ENCODE results near the gene MOSPD3.

MOSPD3 gene

DNA sequence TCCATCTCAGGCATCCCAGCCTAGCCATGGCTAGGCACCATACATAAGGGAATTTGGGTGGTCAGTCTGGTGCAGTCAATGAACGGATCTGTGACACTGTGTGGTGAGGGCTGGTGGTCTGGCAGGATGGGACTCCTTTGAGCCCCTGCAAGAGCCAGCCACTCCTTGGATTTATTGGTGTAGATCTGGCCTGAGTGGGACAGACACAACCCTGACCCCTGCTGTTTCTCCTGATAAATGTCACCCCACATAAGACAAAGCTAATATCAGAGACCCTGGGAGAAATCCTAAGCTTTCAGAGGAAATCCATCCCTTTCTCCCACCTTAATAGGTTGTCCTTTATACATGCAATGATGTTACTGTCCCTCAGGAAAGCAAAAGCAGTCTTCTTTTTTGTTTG lies 23.9 kb upstream of the MOSPD3 start:
- no peak for DNase-seq (ENCODE audit: low read depth, low spot score)
- no peak overlapping the region for H3K27ac ChIP-seq

DNA sequence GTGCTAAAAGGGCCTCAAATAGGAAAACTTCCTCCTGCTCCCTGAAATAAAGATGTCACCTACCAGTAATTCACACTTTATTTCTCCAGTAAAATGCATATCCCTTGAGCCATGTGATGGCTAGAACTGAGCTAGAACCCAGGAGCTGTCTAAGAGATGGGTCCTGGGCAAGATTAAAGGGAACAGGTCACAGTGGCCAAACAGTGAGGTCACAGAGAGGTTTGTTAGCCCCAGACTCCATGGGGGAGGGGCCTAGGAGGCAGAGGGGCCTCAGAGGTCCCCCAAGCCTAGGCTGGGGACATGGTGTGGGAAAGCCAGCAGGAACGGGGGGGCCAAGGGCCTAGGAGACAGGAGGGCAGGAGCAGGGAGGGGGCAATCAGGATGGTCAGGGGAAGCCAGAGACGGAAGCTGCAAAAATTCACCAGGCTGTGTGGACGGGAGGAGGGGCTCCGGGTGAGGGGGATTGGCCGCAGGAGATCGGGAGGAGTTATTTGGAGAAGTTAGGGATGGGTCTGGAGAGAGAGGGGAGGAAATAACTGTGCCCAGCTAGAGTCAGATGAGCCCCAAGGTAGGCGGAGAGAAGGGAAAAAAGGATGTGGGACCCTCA lies 22.9 kb upstream of the MOSPD3 start:
- H3K27ac ChIP-seq, result no peak overlapping the region
- no peak for DNase-seq (ENCODE audit: low read depth, low spot score)

GRCh38 chr7:100590077-100590737 lies 22.1 kb upstream of the MOSPD3 start:
- no peak overlapping the region for H3K27ac ChIP-seq
- no peak for DNase-seq (ENCODE audit: low read depth, low spot score)

DNA sequence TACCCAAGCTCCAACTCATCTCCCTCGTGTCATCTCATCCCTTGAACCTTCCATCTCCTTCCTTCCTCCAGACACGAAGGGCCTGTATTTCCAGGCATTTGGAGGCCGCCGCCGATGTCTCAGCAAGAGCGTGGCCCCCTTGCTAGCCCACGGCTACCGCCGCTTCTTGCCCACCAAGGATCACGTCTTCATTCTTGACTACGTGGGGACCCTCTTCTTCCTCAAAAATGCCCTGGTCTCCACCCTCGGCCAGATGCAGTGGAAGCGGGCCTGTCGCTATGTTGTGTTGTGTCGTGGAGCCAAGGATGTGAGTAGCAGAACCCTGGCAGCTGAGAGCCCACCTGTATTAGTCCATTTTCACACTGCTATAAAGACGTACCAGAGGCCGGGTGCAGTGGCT lies 20.7 kb upstream of the MOSPD3 start:
- no peak overlapping the region for H3K27ac ChIP-seq
- DNase-seq (ENCODE audit: low read depth, low spot score), result no peak

GRCh38 chr7:100595188-100595587 lies 17.2 kb upstream of the MOSPD3 start:
- H3K27ac ChIP-seq, result no peak overlapping the region
- no peak for DNase-seq (ENCODE audit: low read depth, low spot score)

GRCh38 chr7:100598425-100598824 lies 13.9 kb upstream of the MOSPD3 start:
- H3K27ac ChIP-seq, result no peak overlapping the region
- DNase-seq (ENCODE audit: low read depth, low spot score), result no peak

GRCh38 chr7:100599911-100600729 lies 12.2 kb upstream of the MOSPD3 start:
- DNase-seq (ENCODE audit: low read depth, low spot score), result no peak
- no peak overlapping the region for H3K27ac ChIP-seq

- DNase-seq (ENCODE audit: low read depth, low spot score), result no peak
Observed at GRCh38 chr7:100600730-100601038, 11.7 kb upstream of the MOSPD3 start.

GRCh38 chr7:100602889-100603725 lies 9.2 kb upstream of the MOSPD3 start:
- no peak overlapping the region for H3K27ac ChIP-seq

More at GRCh38 chr7:100600730-100601038, 11.7 kb upstream of the MOSPD3 start:
- no peak overlapping the region for H3K27ac ChIP-seq

DNA sequence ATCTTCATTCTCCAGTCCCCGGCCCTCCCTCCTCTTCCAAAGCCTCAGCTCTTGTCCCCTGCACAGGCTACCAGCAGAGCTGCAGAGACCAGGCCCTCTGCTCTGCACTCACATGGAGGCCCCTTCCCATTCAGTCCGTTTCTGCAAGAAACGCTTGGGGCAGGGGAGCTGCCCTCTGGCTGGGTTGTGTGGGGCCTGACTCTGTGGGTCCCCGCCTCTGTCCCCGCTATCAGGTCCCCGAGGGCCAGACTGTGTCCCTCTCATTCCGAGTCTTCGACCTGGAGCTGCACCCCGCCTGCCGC lies 8.7 kb upstream of the MOSPD3 start:
- DNase-seq (ENCODE audit: low read depth, low spot score), result no peak
- no peak overlapping the region for H3K27ac ChIP-seq

More at GRCh38 chr7:100602889-100603725, 9.2 kb upstream of the MOSPD3 start:
- DNase-seq (ENCODE audit: low read depth, low spot score), result no peak

DNA sequence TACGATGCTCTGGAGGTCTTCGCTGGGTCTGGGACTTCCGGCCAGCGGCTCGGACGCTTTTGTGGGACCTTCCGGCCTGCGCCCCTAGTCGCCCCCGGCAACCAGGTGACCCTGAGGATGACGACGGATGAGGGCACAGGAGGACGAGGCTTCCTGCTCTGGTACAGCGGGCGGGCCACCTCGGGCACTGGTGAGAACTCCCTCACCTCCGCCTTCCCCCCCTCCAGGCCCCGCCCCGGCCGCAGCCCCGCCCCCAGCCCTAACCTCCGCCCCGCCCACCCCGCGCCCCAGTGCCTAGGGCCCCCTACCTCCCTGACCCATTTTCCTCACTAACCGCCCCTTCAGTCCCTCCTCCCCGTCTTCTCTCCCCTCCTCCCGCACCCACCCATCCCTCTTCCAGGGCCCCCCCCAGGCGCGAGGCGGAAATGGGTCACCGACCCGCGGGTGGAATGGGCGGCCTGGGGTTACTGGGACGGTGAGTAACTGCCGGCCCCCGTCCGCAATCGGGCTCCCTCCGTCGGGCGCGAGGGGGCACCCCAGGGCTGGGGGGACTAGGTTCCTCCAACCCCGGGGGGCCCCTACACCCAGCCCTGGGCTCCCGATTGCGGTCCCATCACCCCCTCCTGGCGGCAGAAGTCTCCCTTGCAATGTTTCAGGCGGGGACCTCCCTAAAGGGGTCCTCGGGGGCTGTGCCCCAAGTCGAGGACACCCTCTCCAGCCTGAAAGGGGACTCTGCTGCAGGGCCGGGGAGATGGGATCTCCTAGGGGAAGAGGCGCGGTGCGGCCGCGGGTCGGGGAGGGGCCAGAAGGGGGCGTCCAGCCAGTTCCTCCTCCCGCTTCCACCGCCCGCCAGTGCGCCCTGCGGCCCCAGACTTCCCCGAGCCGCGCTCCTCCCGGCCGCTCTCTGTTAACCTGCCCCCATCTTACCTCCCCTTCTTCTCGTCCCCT lies 8.0 kb upstream of the MOSPD3 start:
- no peak for DNase-seq (ENCODE audit: low read depth, low spot score)
- no peak overlapping the region for H3K27ac ChIP-seq

DNA sequence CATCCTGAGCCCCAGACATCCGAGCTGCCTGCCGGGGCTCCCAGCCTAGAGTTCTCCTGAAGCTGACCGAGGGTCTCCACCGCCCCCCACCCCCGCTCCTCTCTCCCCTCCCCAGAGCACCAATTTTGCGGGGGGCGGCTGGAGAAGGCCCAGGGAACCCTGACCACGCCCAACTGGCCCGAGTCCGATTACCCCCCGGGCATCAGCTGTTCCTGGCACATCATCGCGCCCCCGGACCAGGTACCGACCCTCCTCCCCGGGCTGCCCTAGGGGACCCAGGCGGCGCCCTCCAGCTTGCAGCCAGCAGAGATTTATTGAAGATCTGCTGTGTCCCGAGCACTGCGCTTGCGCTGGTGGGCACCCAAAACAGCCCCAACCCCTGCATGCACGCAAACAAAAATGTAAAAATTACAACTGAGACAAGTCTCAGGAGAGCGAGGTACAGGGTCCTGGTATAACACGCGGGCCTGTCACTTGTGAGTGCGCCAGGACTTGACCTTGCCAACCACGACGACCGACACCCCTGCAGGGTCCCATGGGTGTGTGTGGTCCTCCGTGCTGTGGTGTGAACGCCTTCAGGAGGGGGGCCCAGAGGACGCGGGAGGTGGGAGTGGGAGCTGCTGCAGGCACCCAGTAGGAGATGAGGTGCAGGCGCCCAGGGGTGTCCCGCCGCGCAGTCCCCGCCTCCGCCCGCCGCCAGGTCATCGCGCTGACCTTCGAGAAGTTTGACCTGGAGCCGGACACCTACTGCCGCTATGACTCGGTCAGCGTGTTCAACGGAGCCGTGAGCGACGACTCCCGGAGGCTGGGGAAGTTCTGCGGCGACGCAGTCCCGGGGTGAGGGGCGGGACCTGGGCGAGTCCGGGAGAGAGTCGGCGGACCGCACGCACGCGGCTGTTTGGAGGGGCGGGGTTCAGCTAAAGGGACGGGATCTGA lies 7.1 kb upstream of the MOSPD3 start:
- H3K27ac ChIP-seq, result no peak overlapping the region
- DNase-seq (ENCODE audit: low read depth, low spot score), result no peak

DNA sequence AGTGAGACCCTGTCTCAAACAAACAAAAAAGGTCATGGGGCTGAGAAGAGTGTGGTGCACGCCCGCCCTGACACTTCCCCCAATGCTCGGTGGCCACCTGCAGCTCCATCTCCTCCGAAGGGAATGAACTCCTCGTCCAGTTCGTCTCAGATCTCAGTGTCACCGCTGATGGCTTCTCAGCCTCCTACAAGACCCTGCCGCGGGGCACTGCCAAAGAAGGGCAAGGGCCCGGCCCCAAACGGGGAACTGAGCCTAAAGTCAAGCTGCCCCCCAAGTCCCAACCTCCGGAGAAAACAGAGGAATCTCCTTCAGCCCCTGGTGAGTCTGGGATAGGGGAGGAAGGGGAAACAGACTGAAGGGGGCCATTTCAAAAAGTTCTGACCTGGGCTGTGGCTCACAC lies 6.0 kb upstream of the MOSPD3 start:
- DNase-seq (ENCODE audit: low read depth, low spot score), result no peak
- no peak overlapping the region for H3K27ac ChIP-seq

GRCh38 chr7:100607111-100607510 lies 5.2 kb upstream of the MOSPD3 start:
- no peak for DNase-seq (ENCODE audit: low read depth, low spot score)
- H3K27ac ChIP-seq, result peak overlapping the region; percentile 4

DNA sequence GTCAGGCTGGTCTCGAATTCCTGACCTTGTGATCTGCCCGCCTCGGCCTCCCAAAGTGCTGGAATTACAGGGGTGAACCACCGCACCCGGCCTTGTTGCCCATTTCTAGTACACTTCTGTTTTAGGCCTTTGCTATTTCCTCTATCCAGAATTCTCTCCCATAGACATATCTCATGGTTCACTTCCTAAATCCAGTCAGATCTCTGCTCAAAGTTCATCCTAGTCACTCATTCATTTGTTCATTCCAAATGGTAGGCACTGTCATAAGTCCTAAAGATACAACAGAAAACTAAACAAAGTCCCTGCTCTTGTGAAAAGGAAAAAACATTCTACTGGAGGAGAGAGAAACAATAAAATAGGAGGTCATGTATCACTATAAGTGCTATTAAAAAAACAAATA lies 2.4 kb upstream of the MOSPD3 start:
- H3K27ac ChIP-seq, result no peak overlapping the region
- DNase-seq (ENCODE audit: low read depth, low spot score), result no peak

DNA sequence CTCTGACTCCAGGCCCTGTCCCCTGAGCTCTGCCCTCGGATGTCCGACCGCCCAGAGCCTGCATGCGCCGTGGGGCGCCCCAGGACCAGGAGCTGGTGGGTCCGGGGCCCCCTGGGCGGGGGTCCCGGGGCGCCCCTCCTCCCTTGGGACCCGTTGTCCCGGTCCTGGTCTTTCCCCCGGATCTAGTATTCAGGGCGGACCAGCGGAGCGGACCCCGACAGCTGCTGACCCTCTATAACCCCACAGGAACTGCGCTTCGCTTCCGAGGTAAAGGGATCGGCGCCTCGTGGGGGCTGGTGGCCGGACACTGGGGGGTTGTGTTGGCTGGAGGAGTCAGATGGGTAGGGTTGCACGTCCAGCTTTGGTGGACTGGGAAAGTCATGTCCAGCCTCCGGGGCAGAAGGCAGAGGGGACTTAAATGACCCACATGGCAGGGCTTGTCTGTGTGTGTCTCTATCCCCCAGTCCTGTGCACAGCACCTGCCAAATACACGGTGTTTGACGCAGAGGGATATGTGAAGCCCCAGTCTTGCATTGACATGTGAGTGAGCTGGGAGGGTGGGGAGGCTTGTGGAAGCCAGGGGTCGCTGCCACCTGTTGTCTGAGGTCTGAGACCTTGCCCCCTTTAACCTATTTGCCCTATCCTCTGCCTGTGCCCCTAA lies 520 bp downstream of the MOSPD3 start:
- no peak overlapping the region for H3K27ac ChIP-seq
- no peak for DNase-seq (ENCODE audit: low read depth, low spot score)

GRCh38 chr7:100613412-100614175 lies 1.3 kb downstream of the MOSPD3 start:
- no peak overlapping the region for H3K27ac ChIP-seq
- DNase-seq (ENCODE audit: low read depth, low spot score), result no peak

Data from epithelial cell of prostate (primary cell).